Activated CD8-positive, alpha-beta memory T cell treated with anti-CD3 and anti-CD28 coated beads for 36 hours (primary cell): Measurements from ENCODE around the gene IRF3. TPM values are rescaled to one million over a fixed set of nuclear protein-coding genes. Genes with fewer than 3 reads are reported as not detected.

Experiments
- CTCF ChIA-PET: fragments of 350-600 bp; sonication (Branson Sonifier 250); formaldehyde crosslinking; loops from one replicate; lab custom pipeline; 2021; ENCODE audit warnings: antibody characterized with exemption; lab: Charles Lee
- POLR2A ChIA-PET: fragments of 350-600 bp; sonication (Branson Sonifier 250); formaldehyde crosslinking; loops from one replicate; lab custom pipeline; 2021; ENCODE audit warnings: antibody characterized with exemption; lab: Charles Lee
- total RNA-seq, 2 experiments: library from RNA; stranded (reverse); gene quantifications; one replicate each; pipeline ENCODE4 v1.2.3, GENCODE V29; 2021

The IRF3 gene
- 100 to 1,000 TPM; 120 to 122 TPM for total RNA-seq

- POLR2A ChIA-PET, result interaction anchor here (0.5 to 3.1 kb wide), 5 partner anchors 10 to 137 kb away, joined by 3 to 29 read pairs (median 7); partner anchors contain the start of genes NOSIP, PRMT1 and RRAS
- CTCF ChIA-PET, result interaction anchor here (1.2 to 2.7 kb wide), 3 partner anchors 13 to 190 kb away, joined by 3 to 20 read pairs (median 3); partner anchors contain the start of gene PRMT1
Observed at GRCh38 chr19:49665351-49666119, at the start of gene IRF3, which contains the start of gene BCL2L12. IRF3 (minus strand) TSS chr19:49665857; CDS start chr19:49664838, 1,019 bp downstream. BCL2L12 (plus strand) TSS chr19:49665933; CDS start chr19:49666693, 760 bp downstream.

GRCh38 chr19:49713236-49713845 lies 47.7 kb upstream of the IRF3 start:
- CTCF ChIA-PET, result no interaction called here
- POLR2A ChIA-PET, result no interaction called here

- POLR2A ChIA-PET, result no interaction called here
- CTCF ChIA-PET, result no interaction called here
Observed at GRCh38 chr19:49712397-49712859, 46.8 kb upstream of the IRF3 start.

GRCh38 chr19:49710372-49710951 lies 44.8 kb upstream of the IRF3 start:
- POLR2A ChIA-PET, result no interaction called here
- CTCF ChIA-PET, result no interaction called here

GRCh38 chr19:49705919-49706318 lies 40.3 kb upstream of the IRF3 start:
- ChIA-PET CTCF (no interaction called here), POLR2A (no interaction called here)

GRCh38 chr19:49704888-49705642 lies 39.4 kb upstream of the IRF3 start:
- POLR2A ChIA-PET, result no interaction called here
- CTCF ChIA-PET, result interaction anchor here (1.1 kb wide), 1 partner anchor 33 kb away, joined by 4 read pairs; no protein-coding TSS in a partner anchor

- ChIA-PET POLR2A (no interaction called here), CTCF (no interaction called here)
Observed at GRCh38 chr19:49701271-49701786, 35.7 kb upstream of the IRF3 start.

GRCh38 chr19:49700563-49700962 lies 34.9 kb upstream of the IRF3 start:
- ChIA-PET CTCF (no interaction called here), POLR2A (no interaction called here)

GRCh38 chr19:49699364-49699763 lies 33.7 kb upstream of the IRF3 start:
- ChIA-PET CTCF (interaction anchor here (0.7 kb wide), 1 partner anchor 18 kb away, joined by 3 read pairs; no protein-coding TSS in a partner anchor), POLR2A (no interaction called here)

GRCh38 chr19:49696865-49697264 lies 31.2 kb upstream of the IRF3 start:
- CTCF ChIA-PET, result no interaction called here
- POLR2A ChIA-PET, result no interaction called here

GRCh38 chr19:49696115-49696514 lies 30.5 kb upstream of the IRF3 start:
- CTCF ChIA-PET, result interaction anchor here (1.7 kb wide), 1 partner anchor 15 kb away, joined by 4 read pairs; no protein-coding TSS in a partner anchor
- POLR2A ChIA-PET, result no interaction called here

- POLR2A ChIA-PET, result no interaction called here
Observed at GRCh38 chr19:49692147-49692506, 26.5 kb upstream of the IRF3 start.

GRCh38 chr19:49691243-49692146 lies 25.8 kb upstream of the IRF3 start:
- ChIA-PET POLR2A (no interaction called here), CTCF (interaction anchor here (0.7 to 1.7 kb wide), 3 partner anchors 11 to 19 kb away, joined by 3 to 5 read pairs (median 4); no protein-coding TSS in a partner anchor)

More at GRCh38 chr19:49692147-49692506, 26.5 kb upstream of the IRF3 start:
- CTCF ChIA-PET, result interaction anchor here (0.7 to 1.0 kb wide), 3 partner anchors 12 to 44 kb away, joined by 3 to 4 read pairs (median 3); no protein-coding TSS in a partner anchor

GRCh38 chr19:49690656-49691242 lies 25.1 kb upstream of the IRF3 start, which contains the start of gene CPT1C:
CPT1C (plus strand) TSS chr19:49691116; CDS start chr19:49692253, 1,137 bp downstream.
- ChIA-PET CTCF (interaction anchor here (1.7 kb wide), 1 partner anchor 10 kb away, joined by 5 read pairs; no protein-coding TSS in a partner anchor), POLR2A (interaction anchor here (1.2 kb wide), 1 partner anchor 13 kb away, joined by 4 read pairs; no protein-coding TSS in a partner anchor)

GRCh38 chr19:49690079-49690655 lies 24.5 kb upstream of the IRF3 start:
- ChIA-PET POLR2A (interaction anchor here (1.2 kb wide), 1 partner anchor 12 kb away, joined by 4 read pairs; no protein-coding TSS in a partner anchor), CTCF (interaction anchor here (1.3 to 1.7 kb wide), 2 partner anchors 9 to 12 kb away, joined by 4 to 5 read pairs; partner anchors contain the start of gene PRMT1)
